ENCODE results near the gene LIMK2.

GRCh38 chr22:31302537-31302936 lies 90.4 kb downstream of the LIMK2 start:
- TF ChIP-seq JUN (CRISPR knock-in tag; IDR thresholded peaks at IDR 0.05) = no peak
- TF ChIP-seq ZNF416 (CRISPR knock-in tag; IDR thresholded peaks at IDR 0.05) = no peak
- TF ChIP-seq CTCF (IDR thresholded peaks at IDR 0.05) = no peak
- no peak for TF ChIP-seq CREB1 (CRISPR knock-in tag; IDR thresholded peaks at IDR 0.05)
- no peak for TF ChIP-seq NR2C2 (CRISPR knock-in tag; IDR thresholded peaks at IDR 0.05)
